Esophagus (tissue), 2 donors: Measurements from ENCODE around the gene RHOF. TPM values are rescaled to one million over a fixed set of nuclear protein-coding genes. Genes with fewer than 3 reads are reported as not detected.

Experiments
- H3K27ac ChIP-seq, 2 donors: one replicate each; pipeline ENCODE4 v1.5.1; 2013; ENCODE audit warnings: low read depth in 2 of 2, mild to moderate bottlenecking in 2 of 2, inconsistent platforms in 1 of 2, low read length in 1 of 2, moderate library complexity in 1 of 2
- H3K27me3 ChIP-seq, 2 donors: one replicate each; pipeline ENCODE4 v1.6.1; 2013; ENCODE audit warnings: low read length in 2 of 2, control low read depth in 1 of 2, mild to moderate bottlenecking in 1 of 2; ENCODE audit not compliant: insufficient read depth in 2 of 2, control insufficient read depth in 1 of 2
- H3K36me3 ChIP-seq, 2 donors: one replicate each; pipeline ENCODE4 v1.6.1; 2013; ENCODE audit warnings: low read length in 1 of 2; ENCODE audit not compliant: control insufficient read depth in 2 of 2, insufficient read depth in 2 of 2
- H3K4me1 ChIP-seq, 2 donors: one replicate each; pipeline ENCODE4 v1.6.1; 2013; ENCODE audit warnings: low read length in 1 of 2; ENCODE audit not compliant: control insufficient read depth in 2 of 2, insufficient read depth in 2 of 2
- H3K4me3 ChIP-seq, 2 donors: one replicate each; pipeline ENCODE4 v1.5.1; 2013; ENCODE audit warnings: low read length in 2 of 2, mild to moderate bottlenecking in 2 of 2, low read depth in 1 of 2, moderate library complexity in 1 of 2
- H3K9me3 ChIP-seq, 2 donors: one replicate each; pipeline ENCODE4 v1.6.1; 2013; ENCODE audit warnings: mild to moderate bottlenecking in 2 of 2, low read depth in 1 of 2, low read length in 1 of 2, moderate library complexity in 1 of 2; ENCODE audit not compliant: control insufficient read depth in 2 of 2, insufficient read depth in 1 of 2
- WGBS, 2 donors: extraction: QIAGEN DNeasy Blood & Tissue Kit; methylation state at CpG; one replicate each; pipeline ENCODE4 v1.1.7; 2013; 5-methylcytosine and 5-hydroxymethylcytosine counted together
- polyA plus RNA-seq, 2 donors: library from polyadenylated mRNA; stranded (reverse); fragments of 200-250 nt; gene quantifications; one replicate each; pipeline ENCODE4 v1.2.3, GENCODE V29; 2013
- donor health status: healthy with polysubstance abuse.
- donor health status: Bipolar disorder and iron deficiency.

The RHOF gene
- polyA plus RNA-seq, 2 donors, result 5.8 to 6.4 TPM

DNA sequence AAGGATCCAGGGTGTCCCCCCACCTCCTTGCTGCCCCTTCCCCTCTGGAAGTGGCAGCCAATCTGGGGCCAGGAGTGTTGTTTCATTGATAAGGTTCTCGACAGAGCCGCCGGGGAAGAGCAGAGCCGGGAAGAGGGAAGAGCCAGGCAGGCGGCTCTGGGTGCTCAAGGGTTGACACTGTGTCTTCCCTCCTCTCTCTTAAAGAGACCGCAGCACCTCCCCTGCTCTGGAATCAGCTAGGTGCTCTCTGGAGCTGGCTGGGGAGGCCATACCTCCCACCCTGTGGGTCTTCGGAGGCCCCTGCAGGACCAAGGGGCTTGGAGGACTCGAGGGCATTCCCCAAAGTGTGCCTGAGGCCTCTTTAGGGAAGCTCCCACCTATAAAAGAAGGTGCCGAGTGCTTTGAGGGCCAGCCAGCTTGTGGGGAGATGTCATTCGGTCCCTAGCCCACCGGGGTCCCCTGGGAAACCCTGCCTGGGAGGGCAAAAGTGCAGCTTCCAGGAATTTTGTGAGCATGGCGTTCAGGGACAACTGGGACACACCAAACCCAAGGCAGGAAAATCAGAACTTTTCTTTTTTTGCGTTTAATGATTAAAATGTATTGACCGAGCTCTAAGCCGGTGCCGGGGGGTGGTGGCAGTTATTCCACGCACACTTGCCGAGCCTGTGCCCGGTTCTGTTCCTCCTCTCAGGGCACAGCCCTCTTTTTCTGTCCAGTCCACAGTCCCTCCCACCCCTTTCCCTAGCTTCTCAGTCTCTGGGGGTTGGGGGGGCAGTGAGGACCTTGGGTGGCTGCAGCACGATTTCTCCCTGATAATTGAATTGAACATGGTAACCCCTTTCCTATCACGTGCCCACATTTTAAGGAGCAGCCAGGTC, 13.3 kb upstream of the RHOF start:
- peaks cover 10 to 15% of the 10 kb centered on the region in 2 donors for H3K4me1 ChIP-seq
- H3K27ac ChIP-seq, result peak overlapping the region; percentile 15 to 22
- no peaks in the 10 kb centered on the region for H3K9me3 ChIP-seq
- H3K4me3 ChIP-seq, result peak overlapping the region; percentile 50 to 88
- WGBS, 2 donors, result 27 to 36% methylated on average over 21 of the region's 21 CpGs
- no peaks in the 10 kb centered on the region for H3K27me3 ChIP-seq
- peaks cover 0 to 30% of the 10 kb centered on the region in 2 donors for H3K36me3 ChIP-seq

DNA sequence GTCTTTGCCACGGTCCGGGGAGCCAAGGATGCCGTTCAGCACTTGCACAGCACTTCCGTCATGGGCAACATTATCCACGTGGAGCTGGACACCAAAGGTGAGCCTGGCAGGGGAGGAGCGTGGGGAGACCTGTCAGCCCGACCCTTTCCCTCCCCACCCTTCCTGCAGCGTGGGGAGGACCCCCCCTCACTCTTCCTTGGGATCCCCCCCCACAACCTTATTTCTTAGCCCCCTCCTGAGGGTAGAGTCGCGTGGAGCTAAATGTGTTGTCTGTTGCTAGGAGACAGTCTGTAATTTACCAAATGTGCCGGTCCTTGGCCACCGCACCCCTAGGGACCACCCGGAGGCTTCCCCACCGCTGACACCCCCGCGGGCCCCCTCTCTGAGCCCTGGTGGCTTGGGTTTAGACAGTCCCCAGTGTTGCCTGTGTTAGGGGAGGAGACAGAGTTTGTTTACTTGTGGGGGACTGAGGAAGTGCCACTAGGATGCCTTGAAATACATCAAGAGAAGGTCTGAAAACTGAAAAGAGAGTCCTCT, 12.6 kb upstream of the RHOF start:
- Histone ChIP-seq H3K27ac (peak overlapping the region; percentile 22 to 26), H3K4me3 (peak overlapping the region; percentile 50 to 88), H3K4me1 (peaks cover 8 to 10% of the 10 kb centered on the region in 2 donors), H3K27me3 (no peaks in the 10 kb centered on the region), H3K36me3 (peaks cover 0 to 25% of the 10 kb centered on the region in 2 donors), H3K9me3 (no peaks in the 10 kb centered on the region)
- WGBS, 2 donors, result 2% methylated on average over 14 to 16 of the region's 16 CpGs

DNA sequence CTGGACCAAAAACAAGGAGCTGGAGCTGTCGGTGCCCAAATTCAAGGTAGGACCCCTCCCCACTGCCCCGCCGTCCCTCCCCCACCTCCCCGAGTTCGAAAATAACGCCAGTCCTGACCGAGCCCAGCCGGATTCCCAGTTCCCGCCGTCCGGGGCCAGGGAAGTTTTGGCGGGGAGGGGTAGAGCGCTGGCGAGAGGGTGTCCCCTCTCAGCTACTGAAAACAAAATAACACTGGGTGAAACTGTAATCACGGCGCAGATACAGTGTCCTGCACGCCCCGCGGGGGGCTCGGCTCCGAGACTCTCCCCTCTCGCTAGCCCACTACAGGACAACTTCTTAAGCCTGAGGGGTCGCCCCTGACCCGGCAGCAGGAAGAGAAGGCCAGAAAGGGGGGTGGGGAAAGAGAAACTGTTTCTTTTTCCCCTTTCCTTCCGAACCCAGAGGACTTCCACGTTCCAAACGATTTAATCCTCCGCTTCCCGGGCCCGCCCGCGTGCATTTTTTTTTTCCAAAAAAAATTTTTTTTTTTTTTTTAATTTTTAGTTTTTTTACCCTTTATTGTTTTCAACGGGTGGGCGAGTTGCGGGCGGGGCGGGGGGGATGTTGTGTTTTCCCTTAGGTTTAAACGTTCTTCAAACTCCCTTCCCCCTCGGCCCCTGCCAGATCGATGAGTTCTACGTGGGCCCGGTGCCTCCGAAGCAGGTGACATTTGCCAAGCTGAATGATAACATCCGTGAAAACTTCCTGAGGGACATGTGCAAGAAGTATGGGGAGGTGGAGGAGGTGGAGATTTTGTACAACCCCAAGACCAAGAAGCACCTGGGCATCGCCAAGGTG, 11.9 kb upstream of the RHOF start:
- Histone ChIP-seq H3K9me3 (no peaks in the 10 kb centered on the region), H3K4me1 (peaks cover 5 to 10% of the 10 kb centered on the region in 2 donors), H3K27ac (peak overlapping the region; percentile 99), H3K27me3 (no peaks in the 10 kb centered on the region), H3K4me3 (peak overlapping the region; percentile 71 to 88), H3K36me3 (peaks cover 0 to 19% of the 10 kb centered on the region in 2 donors)
- 1% methylated on average over 45 of the region's 45 CpGs for WGBS, 2 donors

DNA sequence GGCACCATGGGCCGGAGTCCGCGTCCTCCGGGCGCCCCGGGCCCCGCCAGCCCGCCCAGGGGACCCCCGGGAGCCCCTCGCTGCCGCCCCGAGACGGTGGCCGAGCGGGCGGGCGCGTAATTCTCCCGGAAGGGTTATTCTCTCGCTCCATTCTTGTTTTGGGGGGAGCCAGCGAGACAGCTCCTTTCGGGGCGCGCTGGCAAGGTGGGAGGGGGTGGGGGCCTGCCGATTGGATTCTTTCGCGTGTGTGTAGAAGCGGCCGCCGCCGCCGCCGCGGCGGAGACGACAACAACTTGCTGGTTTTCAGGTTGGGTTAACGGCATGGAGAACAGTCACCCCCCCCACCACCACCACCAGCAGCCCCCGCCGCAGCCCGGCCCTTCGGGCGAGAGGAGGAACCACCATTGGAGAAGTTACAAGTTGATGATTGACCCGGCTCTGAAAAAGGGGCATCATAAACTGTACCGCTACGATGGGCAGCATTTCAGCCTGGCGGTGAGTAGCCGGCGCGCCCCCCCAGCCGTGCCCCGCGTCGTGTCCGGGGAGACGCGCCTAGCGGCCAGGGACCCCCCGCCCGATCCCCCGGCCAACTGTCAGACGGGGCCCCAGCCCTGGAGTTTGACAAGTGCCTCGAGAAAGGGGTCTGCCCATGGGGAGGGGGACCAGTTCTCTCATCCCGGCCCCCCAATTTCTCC, 11.1 kb upstream of the RHOF start:
- WGBS, 2 donors, result 1% methylated on average over 60 to 63 of the region's 63 CpGs
- H3K4me3 ChIP-seq, result peak overlapping the region; percentile 71 to 88
- peaks cover 5 to 10% of the 10 kb centered on the region in 2 donors for H3K4me1 ChIP-seq
- H3K27ac ChIP-seq, result peak overlapping the region; percentile 99
- peaks cover 0 to 12% of the 10 kb centered on the region in 2 donors for H3K36me3 ChIP-seq
- H3K9me3 ChIP-seq, result no peaks in the 10 kb centered on the region
- H3K27me3 ChIP-seq, result no peaks in the 10 kb centered on the region

DNA sequence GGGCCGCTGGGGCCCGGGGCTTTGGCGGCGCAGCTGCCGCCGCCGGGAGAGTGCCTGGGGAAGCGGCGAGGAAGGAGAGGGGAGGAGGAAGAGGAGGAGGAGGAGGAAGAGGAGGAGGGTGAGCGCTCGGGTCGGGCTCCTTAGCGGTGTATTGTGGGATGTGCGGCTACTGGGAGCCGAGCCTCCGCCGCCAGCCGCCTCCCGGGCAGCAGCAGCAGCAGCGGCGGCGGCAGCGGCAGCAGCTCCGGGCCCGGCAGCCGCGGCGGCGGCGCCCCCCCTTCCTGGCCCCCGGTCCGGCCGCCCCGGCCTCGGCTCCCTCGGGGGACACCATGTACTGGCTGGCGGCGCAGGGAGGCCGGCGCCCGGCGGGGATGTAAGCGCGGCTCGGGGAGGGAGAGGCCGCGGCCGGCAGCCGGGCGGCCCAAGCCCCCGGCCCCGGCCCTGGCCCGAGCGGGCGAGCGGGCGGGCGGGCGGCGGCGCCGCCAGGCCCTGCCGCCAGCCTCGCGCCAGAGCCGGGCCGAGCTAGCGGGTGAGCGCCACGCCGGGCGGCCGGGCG, 10.5 kb upstream of the RHOF start, which contains the start of gene SETD1B:
Gene SETD1B, plus strand, starts transcription at position 149 of the 556 bp plus-strand sequence. CDS start 729 bp downstream, outside the sequence.
- peaks cover 5 to 10% of the 10 kb centered on the region in 2 donors for H3K4me1 ChIP-seq
- no peaks in the 10 kb centered on the region for H3K27me3 ChIP-seq
- no peaks in the 10 kb centered on the region for H3K9me3 ChIP-seq
- H3K27ac ChIP-seq, result peak within 1 kb of the TSS; percentile 99
- H3K36me3 ChIP-seq, result peaks cover 0 to 9% of the 10 kb centered on the region in 2 donors
- WGBS, 2 donors, result 0 to 1% methylated on average over 31 to 74 of the region's 74 CpGs
- peak within 1 kb of the TSS; percentile 71 to 88 for H3K4me3 ChIP-seq

DNA sequence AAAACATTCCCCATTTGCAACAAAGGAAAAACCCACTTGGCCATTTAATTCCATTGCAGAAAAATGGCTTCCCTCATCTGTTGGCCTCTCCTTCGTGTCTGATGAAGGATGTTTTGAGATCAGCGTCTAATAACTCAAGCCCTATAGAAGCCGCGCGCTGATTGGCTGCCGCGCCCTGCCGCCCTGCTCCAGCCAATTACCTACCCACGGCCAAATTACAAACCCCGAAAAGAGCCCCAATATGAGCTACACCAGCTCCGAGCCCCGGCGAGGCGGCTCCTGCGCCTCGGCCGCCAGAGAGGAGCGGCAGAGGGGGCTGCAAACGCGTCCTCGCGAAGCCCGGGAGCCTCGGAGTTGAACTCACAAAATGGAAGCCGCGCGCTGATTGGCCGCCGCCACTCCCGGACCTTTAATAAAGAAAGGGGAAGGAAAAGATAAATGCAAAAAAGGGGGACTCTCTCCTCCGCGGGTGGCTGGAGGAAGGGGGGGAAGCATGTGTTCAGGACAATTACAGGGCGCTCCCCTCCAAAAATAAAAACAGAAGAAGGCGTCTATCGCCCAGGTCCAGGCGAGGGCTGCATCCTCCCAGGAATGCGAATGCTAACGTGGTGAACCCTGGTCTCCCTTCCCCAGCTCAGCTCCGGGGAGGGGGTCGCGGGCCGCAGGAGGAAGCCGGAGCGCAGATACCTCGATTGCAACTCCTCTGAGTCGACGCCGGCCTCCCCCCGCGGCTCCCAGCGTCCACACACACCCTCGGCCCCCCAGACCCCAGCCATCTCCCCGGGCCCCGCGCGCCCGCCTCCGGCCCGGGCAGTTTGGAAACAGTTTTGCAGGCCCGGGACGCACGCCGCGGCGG, 9.6 kb upstream of the RHOF start:
- Histone ChIP-seq H3K4me3 (peak overlapping the region; percentile 71 to 88), H3K27ac (peak overlapping the region; percentile 99), H3K36me3 (peaks cover 0 to 6% of the 10 kb centered on the region in 2 donors), H3K4me1 (peaks cover 10 to 11% of the 10 kb centered on the region in 2 donors), H3K27me3 (no peaks in the 10 kb centered on the region), H3K9me3 (no peaks in the 10 kb centered on the region)
- WGBS, 2 donors, result 0 to 1% methylated on average over 64 to 65 of the region's 65 CpGs

DNA sequence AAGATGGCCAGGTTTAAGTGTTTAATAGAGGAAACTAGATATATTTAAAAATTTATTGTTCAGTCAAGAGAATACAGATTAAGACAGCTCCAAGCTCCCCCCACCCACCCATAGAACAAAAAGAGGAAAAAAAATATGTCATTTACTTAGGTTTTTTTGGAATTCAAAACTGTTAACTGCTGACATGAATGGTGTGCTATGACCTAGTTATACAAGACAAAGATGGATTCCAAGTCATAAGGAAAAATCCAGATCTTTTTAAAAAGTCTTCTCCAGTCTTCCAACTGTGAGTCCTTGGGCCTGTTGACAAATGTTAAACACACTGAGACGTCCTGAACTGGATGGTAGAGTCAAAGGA, 9.0 kb upstream of the RHOF start:
- peak overlapping the region; percentile 99 for H3K27ac ChIP-seq
- H3K9me3 ChIP-seq, result no peaks in the 10 kb centered on the region
- 0 to 2% methylated on average over 1 of the region's 1 CpG for WGBS, 2 donors
- peaks cover 0 to 5% of the 10 kb centered on the region in 2 donors for H3K36me3 ChIP-seq
- peaks cover 10 to 17% of the 10 kb centered on the region in 2 donors for H3K4me1 ChIP-seq
- H3K27me3 ChIP-seq, result no peaks in the 10 kb centered on the region
- peak overlapping the region; percentile 71 to 88 for H3K4me3 ChIP-seq
